Measurements from ENCODE around the gene MAPK8IP1. TPM values are rescaled to one million over a fixed set of nuclear protein-coding genes. Genes with fewer than 3 reads are reported as not detected.

MAPK8IP1 gene
- total and polyA plus RNA-seq, 2 experiments from 2014 or later, result 5.9 to 39.4 TPM

GRCh38 chr11:45895553-45896259 lies 10.3 kb downstream of the MAPK8IP1 start:
- TF ChIP-seq ZNF331 (CRISPR knock-in tag; IDR thresholded peaks at IDR 0.05; ENCODE audit: low read depth) (no peak), ZNF114 (CRISPR knock-in tag; IDR thresholded peaks at IDR 0.05) (no peak), EZH2 (IDR thresholded peaks at IDR 0.05; ENCODE audit: low read depth, unreplicated experiment) (no peak), ZNF462 (CRISPR knock-in tag; IDR thresholded peaks at IDR 0.05) (no peak), CTCF (conservative IDR thresholded peaks at IDR 0.05; ENCODE audit: low read depth in 2 of 2) (no peak), JUNB (IDR thresholded peaks at IDR 0.05; ENCODE audit: unreplicated experiment) (no peak), STAT1 (IDR thresholded peaks at IDR 0.05; ENCODE audit: unreplicated experiment) (no peak), NANOG (IDR thresholded peaks at IDR 0.05; ENCODE audit: borderline replicate concordance) (no peak), POLR2AphosphoS5 (IDR thresholded peaks at IDR 0.05; ENCODE audit: low read depth) (no peak), EZH2phosphoT487 (IDR thresholded peaks at IDR 0.05; ENCODE audit: unreplicated experiment) (no peak), REST (IDR thresholded peaks at IDR 0.05; ENCODE audit: unreplicated experiment) (no peak), ETS1 (IDR thresholded peaks at IDR 0.05) (no peak), CREB1 (CRISPR knock-in tag; IDR thresholded peaks at IDR 0.05; ENCODE audit: low read depth) (no peak)
- no peak for DNase-seq (ENCODE audit: low spot score)

More at GRCh38 chr11:45895553-45896259, 10.3 kb downstream of the MAPK8IP1 start:
- Histone ChIP-seq H4K20me1 (replicated peaks; ENCODE audit: insufficient read depth) (peaks cover 9% of the 10 kb centered on the region), H3K4me1 (ENCODE audit: insufficient read depth) (peaks cover 27% of the 10 kb centered on the region), H3K9me2 (ENCODE audit: insufficient read depth) (no peaks in the 10 kb centered on the region), H3K36me3 (ENCODE audit: insufficient read depth) (no peaks in the 10 kb centered on the region), H3K79me2 (replicated peaks; ENCODE audit: insufficient read depth) (no peaks in the 10 kb centered on the region), H3K27me3 (ENCODE audit: insufficient read depth) (peaks cover 2% of the 10 kb centered on the region; the same call in 1 of the 2 replicates), H2AFZ (no peak overlapping the region), H3K4me3 (peak overlapping the region; percentile 37), H3F3A (replicated peaks; ENCODE audit: low read depth) (0 out of 2 replicates have a peak, but pooled peaks cover 5% of the 10 kb centered on the region), H3K4me2 (peak overlapping the region; percentile 74), H3K27ac (ENCODE audit: low read depth) (no peak overlapping the region)
- Mint-ChIP-seq H3K27me3 (ENCODE audit: insufficient read depth, low read depth, poor library complexity) (peaks cover 13% of the 10 kb centered on the region), H3K27ac (no peak overlapping the region), H3K9me3 (no peaks in the 10 kb centered on the region), H3K36me3 (ENCODE audit: low read depth) (no peaks in the 10 kb centered on the region; the same call in 2 of the 3 replicates), H3K4me1 (peaks cover 40% of the 10 kb centered on the region), H3K4me3 (no peak overlapping the region)
- ATAC-seq, result no peak
